ENCODE measurements around the gene LITAFD. TPM values are rescaled to one million over a fixed set of nuclear protein-coding genes. Genes with fewer than 3 reads are reported as not detected.
A peak's percentile ranks its signal among the peaks of the same experiment; 100 is the strongest.

Gene LITAFD
- total RNA-seq, 1 donor: not detected

- no peak for DNase-seq (ENCODE audit: low read depth)
- no peak overlapping the region for H3K4me3 ChIP-seq (ENCODE audit: low read depth, low read length)
- TF ChIP-seq, protein P1, sequence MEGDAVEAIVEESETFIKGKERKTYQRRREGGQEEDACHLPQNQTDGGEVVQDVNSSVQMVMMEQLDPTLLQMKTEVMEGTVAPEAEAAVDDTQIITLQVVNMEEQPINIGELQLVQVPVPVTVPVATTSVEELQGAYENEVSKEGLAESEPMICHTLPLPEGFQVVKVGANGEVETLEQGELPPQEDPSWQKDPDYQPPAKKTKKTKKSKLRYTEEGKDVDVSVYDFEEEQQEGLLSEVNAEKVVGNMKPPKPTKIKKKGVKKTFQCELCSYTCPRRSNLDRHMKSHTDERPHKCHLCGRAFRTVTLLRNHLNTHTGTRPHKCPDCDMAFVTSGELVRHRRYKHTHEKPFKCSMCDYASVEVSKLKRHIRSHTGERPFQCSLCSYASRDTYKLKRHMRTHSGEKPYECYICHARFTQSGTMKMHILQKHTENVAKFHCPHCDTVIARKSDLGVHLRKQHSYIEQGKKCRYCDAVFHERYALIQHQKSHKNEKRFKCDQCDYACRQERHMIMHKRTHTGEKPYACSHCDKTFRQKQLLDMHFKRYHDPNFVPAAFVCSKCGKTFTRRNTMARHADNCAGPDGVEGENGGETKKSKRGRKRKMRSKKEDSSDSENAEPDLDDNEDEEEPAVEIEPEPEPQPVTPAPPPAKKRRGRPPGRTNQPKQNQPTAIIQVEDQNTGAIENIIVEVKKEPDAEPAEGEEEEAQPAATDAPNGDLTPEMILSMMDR (IDR thresholded peaks at IDR 0.05; ENCODE audit: insufficient read depth, low read depth, low read length): no peak
These were observed 4.1 kb upstream of the LITAFD start for GRCh38 chr16:8877894-8878522.

GRCh38 chr16:8878523-8878911 is 3.6 kb upstream of the LITAFD start:
- H3K4me3 ChIP-seq (ENCODE audit: low read depth, low read length): no peak overlapping the region
- peak; percentile 89 for DNase-seq (ENCODE audit: low read depth)
- TF ChIP-seq, protein P1 (IDR thresholded peaks at IDR 0.05; ENCODE audit: insufficient read depth, low read depth, low read length): no peak

DNA sequence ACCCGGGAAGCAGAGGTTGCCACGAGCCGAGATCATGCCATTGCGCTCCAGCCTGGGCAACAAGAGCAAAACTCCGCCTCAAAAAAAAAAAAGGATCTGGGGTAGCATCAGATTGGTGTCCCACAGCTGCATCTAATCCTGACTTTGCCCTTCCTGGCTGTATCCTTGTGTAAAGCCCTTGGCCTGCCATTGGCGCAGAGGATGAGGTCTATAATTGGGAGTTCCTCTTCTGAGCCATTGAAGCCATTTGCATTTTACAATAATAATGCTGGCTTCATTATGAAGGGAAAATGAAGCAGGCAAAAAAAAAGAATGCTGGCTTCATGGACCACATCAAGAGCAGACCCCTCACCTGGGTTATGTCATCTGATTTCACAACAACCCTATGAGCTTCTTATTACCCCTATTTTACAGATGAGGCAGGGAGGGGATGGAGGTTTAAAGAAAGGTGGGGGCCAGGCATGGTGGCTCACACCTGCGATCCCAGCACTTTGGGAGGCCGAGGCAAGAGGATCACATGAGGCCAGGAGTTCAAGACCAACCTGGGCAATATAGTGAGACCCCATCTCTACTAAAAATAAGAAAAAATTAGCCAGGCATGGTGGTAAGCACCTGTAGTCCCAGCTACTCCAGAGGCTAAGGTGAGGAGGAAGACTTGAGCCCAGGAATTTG is 1.2 kb upstream of the LITAFD start:
- H3K4me3 ChIP-seq (ENCODE audit: low read depth, low read length): no peak overlapping the region
- TF ChIP-seq, protein P1 (IDR thresholded peaks at IDR 0.05; ENCODE audit: insufficient read depth, low read depth, low read length): no peak
- DNase-seq (ENCODE audit: low read depth): no peak

- no peak for DNase-seq (ENCODE audit: low read depth)
- TF ChIP-seq, protein P1 (IDR thresholded peaks at IDR 0.05; ENCODE audit: insufficient read depth, low read depth, low read length): no peak
- H3K4me3 ChIP-seq (ENCODE audit: low read depth, low read length): no peak overlapping the region
These were observed 700 bp downstream of the LITAFD start for GRCh38 chr16:8882725-8883377.

DNA sequence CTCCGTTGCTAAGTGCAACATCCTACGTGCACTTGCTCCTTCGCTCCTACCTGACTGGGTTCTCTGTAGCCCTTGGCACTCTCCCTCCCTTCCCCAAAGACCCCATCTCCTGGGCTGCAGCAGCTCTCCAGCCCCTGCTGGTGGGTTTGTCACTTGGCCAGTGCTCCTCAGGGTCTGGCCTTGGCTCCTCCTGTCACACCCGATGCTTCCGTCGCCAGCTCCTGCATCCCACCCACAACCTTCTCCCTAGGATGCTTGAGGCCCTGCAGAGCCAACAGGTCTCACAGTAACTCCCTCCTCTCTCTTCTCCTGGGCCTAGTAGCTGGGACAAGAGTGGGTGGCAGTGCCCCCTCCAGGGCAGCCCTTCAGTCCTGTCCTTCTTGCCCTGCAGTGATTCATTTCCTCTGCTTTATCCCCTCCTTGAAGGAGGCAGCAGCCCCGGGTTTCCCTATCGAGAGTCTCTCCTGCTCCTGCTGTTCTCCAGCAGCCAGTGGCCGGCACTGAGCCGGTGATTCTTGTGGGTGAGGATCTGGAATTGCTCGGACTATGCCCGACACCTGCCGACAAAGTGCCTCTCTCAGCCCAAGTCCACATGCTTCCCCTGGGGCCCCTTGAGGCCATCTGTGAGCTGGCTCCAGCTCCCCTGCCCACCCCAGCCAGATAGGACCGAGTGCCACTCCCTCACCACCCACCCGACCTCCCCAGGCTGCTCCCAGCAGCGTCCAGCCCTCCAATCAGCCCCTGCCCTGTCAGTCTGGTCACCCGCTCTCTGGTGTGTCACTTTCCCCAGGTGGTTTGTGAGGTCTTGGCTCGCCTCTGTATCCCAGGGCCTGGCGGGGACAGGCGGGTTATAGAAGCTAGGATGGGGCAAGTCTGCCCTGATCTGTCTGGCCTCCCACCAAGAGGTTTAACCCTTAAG is 3.8 kb downstream of the LITAFD start:
- peak; percentile 58 for DNase-seq (ENCODE audit: low read depth)

More for the DNA sequence above, 3.8 kb downstream of the LITAFD start:
- H3K4me3 ChIP-seq (ENCODE audit: low read depth, low read length): no peak overlapping the region
- TF ChIP-seq, protein P1 (IDR thresholded peaks at IDR 0.05; ENCODE audit: insufficient read depth, low read depth, low read length): no peak
